NT2/D1 (cell line): ENCODE measurements around the gene MYCBPAP.

Experiments used
- SUZ12 ChIP-seq: IDR thresholded peaks from 2 replicates; pipeline ENCODE4 v1.6.1; 2011; ENCODE audit not compliant: insufficient read length, insufficient read depth; ENCODE audit errors: extremely low read depth
- YY1 ChIP-seq: IDR thresholded peaks from 2 replicates; pipeline ENCODE4 v1.6.1; 2011; ENCODE audit not compliant: insufficient read length, insufficient read depth

DNA sequence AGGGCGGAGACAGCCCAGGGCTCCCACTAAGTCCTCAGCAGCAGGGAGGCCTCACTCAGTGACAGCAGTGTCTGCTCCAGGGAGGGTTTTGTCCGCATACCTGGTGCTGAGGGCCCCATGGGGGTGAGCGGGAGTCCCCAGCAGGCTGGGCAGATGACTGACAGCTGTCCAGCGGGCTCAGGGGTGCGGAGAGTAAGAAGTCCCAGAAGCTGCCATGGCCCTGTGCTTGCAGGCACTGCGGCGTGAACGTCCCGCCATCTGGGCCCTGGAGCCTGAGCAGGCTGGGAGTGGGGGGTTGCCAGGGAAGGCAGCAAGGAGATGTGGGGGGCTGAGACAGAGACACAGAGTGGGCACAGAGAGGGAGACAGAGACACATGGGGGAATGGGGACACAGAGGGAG is 72.4 kb downstream of the MYCBPAP start:
- TF ChIP-seq SUZ12 (no peak), YY1 (no peak)
